Stomach (tissue), 4 donors: ENCODE data around the gene CUX1.

Source experiments
- CTCF ChIP-seq, 7 experiments: fragments of 450-650 bp in 4 of 7; fragments of 200-600 bp in 3 of 7; sonication (generic) in 3 of 7; IDR thresholded peaks; one replicate each; pipeline ENCODE4 v1.5.1; 2016 to 2019; ENCODE audit warnings: antibody characterized with exemption in 7 of 7, control low read depth in 2 of 7, mild to moderate bottlenecking in 1 of 7
- POLR2A ChIP-seq, 4 donors: fragments of 450-650 bp; IDR thresholded peaks; one replicate each; pipeline ENCODE4 v1.6.1; 2016; ENCODE audit warnings: antibody characterized with exemption in 4 of 4, control low read depth in 2 of 4, mild to moderate bottlenecking in 1 of 4, moderate library complexity in 1 of 4
- POLR2AphosphoS5 ChIP-seq, 3 donors: sonication (generic); formaldehyde crosslinking; IDR thresholded peaks; one replicate each; pipeline ENCODE4 v1.6.1; 2016; ENCODE audit warnings: antibody characterized with exemption in 3 of 3

GRCh38 chr7:101781439-101781838 is 36.0 kb upstream of the CUX1 start:
- TF ChIP-seq POLR2AphosphoS5 (IDR thresholded peaks at IDR 0.05) (no peak), CTCF (IDR thresholded peaks at IDR 0.05) (no peak), POLR2A (IDR thresholded peaks at IDR 0.05) (no peak)
